Kidney (tissue), 14 donors: Measurements from ENCODE around the gene C12orf76. TPM values are rescaled to one million over a fixed set of nuclear protein-coding genes. Genes with fewer than 3 reads are reported as not detected.
"Not testable (repeated sequence)": the region's sequence is repeated elsewhere in the genome, so short reads cannot be mapped to it uniquely, and the experiment has no call there.

Experiments used
- DNase-seq, 5 donors: peaks; one replicate each; pipeline ENCODE4 v3.0.0-alpha.2; 2013 to 2020
- FAIRE-seq: peaks from 2 replicates; lab custom pipeline; 2012; peaks lifted over from hg19 to GRCh38; lab: Jason Lieb, UNC
- H3K27ac ChIP-seq, 2 donors: one replicate each; pipeline ENCODE4 v1.7.0; 2013; ENCODE audit warnings: low read depth in 2 of 2, low read length in 2 of 2, inconsistent platforms in 1 of 2
- H3K27me3 ChIP-seq: one replicate; pipeline ENCODE4 v1.7.1; 2013; ENCODE audit warnings: low read length, inconsistent platforms; ENCODE audit not compliant: control insufficient read depth, insufficient read depth
- H3K36me3 ChIP-seq, 3 donors: one replicate each; pipeline versions ENCODE4 v1.7.0 to v1.7.1; 2013; ENCODE audit warnings: low read length in 3 of 3, control low read depth in 1 of 3, inconsistent platforms in 1 of 3; ENCODE audit not compliant: insufficient read depth in 3 of 3, control insufficient read depth in 2 of 3
- H3K4me1 ChIP-seq, 3 donors: one replicate each; pipeline versions ENCODE4 v1.7.0 to v1.7.1; 2013; ENCODE audit warnings: low read length in 3 of 3, inconsistent platforms in 1 of 3, low read depth in 1 of 3; ENCODE audit not compliant: control insufficient read depth in 2 of 3, insufficient read depth in 2 of 3
- H3K4me3 ChIP-seq, 3 donors: one replicate each; pipeline versions ENCODE4 v1.7.0 to v1.8.1; 2013; ENCODE audit warnings: low read length in 3 of 3, control low read depth in 1 of 3, inconsistent platforms in 1 of 3
- H3K9ac ChIP-seq, 3 donors: one replicate each; pipeline versions ENCODE4 v1.7.0 to v1.7.1; 2013; ENCODE audit warnings: low read length in 3 of 3, control low read depth in 1 of 3, inconsistent platforms in 1 of 3
- H3K9me3 ChIP-seq, 3 donors: one replicate each; pipeline versions ENCODE4 v1.7.0 to v1.7.1; 2013; ENCODE audit warnings: low read length in 3 of 3, control low read depth in 1 of 3, inconsistent platforms in 1 of 3; ENCODE audit not compliant: control insufficient read depth in 2 of 3, insufficient read depth in 1 of 3
- CTCF ChIP-seq: IDR thresholded peaks from 3 replicates; pipeline ENCODE4 v1.5.1; 2012; ENCODE audit warnings: mild to moderate bottlenecking, moderate library complexity, borderline replicate concordance; ENCODE audit not compliant: insufficient read depth; ENCODE audit errors: extremely low read depth
- intact Hi-C: fragments of 100-400 bp; cut with DNase I; formaldehyde crosslinking; loops from one replicate; pipeline ENCODE4 v1.11.1; 2022
- polyA plus RNA-seq: library from polyadenylated mRNA; stranded (reverse); fragments of 350-450 nt; fragmentation: Illumina TruSeq; extraction: RNeasy Lipid Tissue Mini Kit (QIAGEN cat#74804); gene quantifications from one replicate; pipeline ENCODE4 v1.2.3, GENCODE V29; 2014; ENCODE audit warnings: low read depth, low replicate concordance; ENCODE audit not compliant: insufficient read depth
- total RNA-seq: library from RNA; stranded (reverse); fragmentation: NEBNext Ultra II Directional; extraction: Animal tissue kit (Norgen Biotek cat#: 25700); gene quantifications from one replicate; pipeline ENCODE4 v1.2.1, GENCODE V29; 2021
- donor health status: control.
- donor health status: control.
- donor health status: control.
- donor health status: control.
- donor health status: control.
- donor health status: DM: yes; HTN: yes; CAD: no.
- donor health status: Normal renal cell carcinoma (clear cell type).

C12orf76 gene
- total and polyA plus RNA-seq, 2 donors from 2014 or later = 14.6 to 15.8 TPM

DNA sequence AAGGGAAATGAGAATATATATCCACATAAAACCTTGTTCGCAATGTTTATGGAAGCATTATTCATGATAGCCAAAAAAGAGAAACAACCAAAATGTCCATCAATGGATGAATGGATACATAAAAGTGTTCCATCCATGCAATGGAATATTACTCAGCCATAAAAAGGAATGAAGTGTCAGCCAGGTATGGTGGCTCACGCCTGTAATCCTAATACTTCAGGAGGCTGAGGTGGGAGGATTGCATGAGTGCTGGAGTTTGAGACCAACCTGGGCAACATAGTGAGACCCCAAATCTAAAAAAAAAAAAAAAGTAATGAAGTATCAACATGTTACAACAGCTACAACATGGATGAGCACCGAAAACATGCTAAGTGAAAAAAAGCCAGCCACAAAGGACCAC lies 23.6 kb upstream of the C12orf76 start:
- H3K27me3 ChIP-seq = no peaks in the 10 kb centered on the region
- H3K4me1 ChIP-seq = no peaks in the 10 kb centered on the region
- H3K9ac ChIP-seq = no peak overlapping the region
- no peak overlapping the region for H3K27ac ChIP-seq
- DNase-seq = no peak
- no peak for TF ChIP-seq CTCF
- H3K9me3 ChIP-seq = no peaks in the 10 kb centered on the region
- no peaks in the 10 kb centered on the region for H3K36me3 ChIP-seq
- no peak overlapping the region for H3K4me3 ChIP-seq
- intact Hi-C loops = no loop called here
- FAIRE-seq = no peak

- Histone ChIP-seq H3K4me3 (no peak overlapping the region), H3K9me3 (no peaks in the 10 kb centered on the region), H3K36me3 (no peaks in the 10 kb centered on the region), H3K27ac (no peak overlapping the region), H3K27me3 (no peaks in the 10 kb centered on the region), H3K4me1 (no peaks in the 10 kb centered on the region), H3K9ac (no peak overlapping the region)
- intact Hi-C loops = no loop called here
- FAIRE-seq (no peak), DNase-seq (no peak)
- no peak for TF ChIP-seq CTCF
Observed at GRCh38 chr12:110071504-110071903, 23.2 kb upstream of the C12orf76 start.

- intact Hi-C loops = no loop called here
- Histone ChIP-seq H3K4me1 (no peaks in the 10 kb centered on the region), H3K27me3 (no peaks in the 10 kb centered on the region), H3K27ac (no peak overlapping the region), H3K9ac (no peak overlapping the region), H3K36me3 (no peaks in the 10 kb centered on the region), H3K4me3 (no peak overlapping the region), H3K9me3 (no peaks in the 10 kb centered on the region)
- no peak for TF ChIP-seq CTCF
- no peak for FAIRE-seq
- DNase-seq = no peak
Observed at GRCh38 chr12:110068654-110069053, 20.3 kb upstream of the C12orf76 start.

- H3K27me3 ChIP-seq, H3K4me3 ChIP-seq, H3K4me1 ChIP-seq, DNase-seq, H3K9ac ChIP-seq, FAIRE-seq, intact Hi-C loops, H3K27ac ChIP-seq, H3K9me3 ChIP-seq, H3K36me3 ChIP-seq: not testable (repeated sequence)
Observed at GRCh38 chr12:110068115-110068514, 19.8 kb upstream of the C12orf76 start.
